HepG2 (cell line): Measurements from ENCODE around the gene SLC17A5. TPM values are rescaled to one million over a fixed set of nuclear protein-coding genes. Genes with fewer than 3 reads are reported as not detected.

Experiments used
- ATAC-seq: fragments of 200-7000 bp; cut with Tn5 transposase; 3 replicates; pipeline ENCODE4 v1.9.1; 2020; ENCODE audit warnings: mild to moderate bottlenecking, moderate library complexity
- BruUV-seq: library from RNA; stranded (reverse); fragments of 400-500 nt; replicated peaks from 2 replicates; lab custom pipeline; 2021; lab: Mats Ljungman, UMichigan
- CTCF ChIA-PET: fragments of 300-600 bp; formaldehyde crosslinking; extraction: SDS; loops from one replicate; lab custom pipeline; 2021; ENCODE audit warnings: low total read pairs, inconsistent platforms, low intra/inter-chr PET ratio; lab: Yijun Ruan, JAX
- POLR2A ChIA-PET: fragments of 350-600 bp; sonication (Branson Sonifier 250); formaldehyde crosslinking; loops from one replicate; lab custom pipeline; 2020; ENCODE audit warnings: antibody characterized with exemption, inconsistent platforms; lab: Yijun Ruan, JAX
- DNase-seq: peaks from one replicate; pipeline ENCODE4 v3.0.0-alpha.2; 2015; ENCODE audit warnings: low spot score
- FAIRE-seq: peaks from 3 replicates; lab custom pipeline; 2011; peaks lifted over from hg19 to GRCh38; lab: Jason Lieb, UNC
- H2AFZ ChIP-seq: one replicate; pipeline ENCODE4 v1.6.1; 2011; ENCODE audit warnings: low read length, inconsistent platforms
- H3K27ac ChIP-seq: fragments of 300-600 bp; 3 replicates; pipeline ENCODE4 v1.8.0; 2011; ENCODE audit warnings: mixed run types, mild to moderate bottlenecking, mixed read lengths, low read length, inconsistent platforms; ENCODE audit not compliant: insufficient read depth; ENCODE audit errors: extremely low read length
- H3K27me3 ChIP-seq, 2 experiments: fragments of 200-600 bp in 1 of 2; 2 replicates in 1 of 2; 3 replicates in 1 of 2; pipeline versions ENCODE4 v1.6.0 to v1.8.0; 2011; ENCODE audit warnings: low read length in 2 of 2, mild to moderate bottlenecking in 2 of 2, moderate library complexity in 2 of 2, inconsistent platforms in 1 of 2; ENCODE audit not compliant: insufficient read depth in 2 of 2, control insufficient read depth in 1 of 2
- H3K36me3 ChIP-seq, 2 experiments: fragments of 200-600 bp in 1 of 2; replicated peaks in 1 of 2; 2 replicates in 1 of 2; 3 replicates in 1 of 2; pipeline versions ENCODE4 v1.5.1 to v1.8.0; 2011; ENCODE audit warnings: low read length in 2 of 2, inconsistent platforms in 1 of 2; ENCODE audit not compliant: insufficient read depth in 2 of 2, control insufficient read depth in 1 of 2
- H3K4me1 ChIP-seq: 2 replicates; pipeline ENCODE4 v1.5.1; 2012; ENCODE audit warnings: low read length, inconsistent platforms; ENCODE audit not compliant: insufficient read depth
- H3K4me2 ChIP-seq: 2 replicates; pipeline ENCODE4 v1.6.0; 2011; ENCODE audit warnings: low read depth, low read length, inconsistent platforms
- H3K4me3 ChIP-seq, 3 experiments: fragments of 200-600 bp in 1 of 3; sonication (generic), shearing (Covaris generic) in 1 of 3; replicated peaks in 1 of 3; 2 replicates each; pipeline ENCODE4 v1.5.1; 2011 to 2016; ENCODE audit warnings: low read length in 3 of 3, inconsistent platforms in 2 of 3, low read depth in 2 of 3, mild to moderate bottlenecking in 2 of 3, control low read depth in 1 of 3, mixed read lengths in 1 of 3; ENCODE audit not compliant: insufficient read depth in 1 of 3
- H3K79me2 ChIP-seq: one replicate; pipeline ENCODE4 v1.6.1; 2011; ENCODE audit warnings: low read length, inconsistent platforms; ENCODE audit not compliant: insufficient read depth
- H3K9ac ChIP-seq: 2 replicates; pipeline ENCODE4 v1.6.0; 2011; ENCODE audit warnings: mild to moderate bottlenecking, low read depth, low read length, inconsistent platforms; ENCODE audit not compliant: insufficient read depth
- H3K9me3 ChIP-seq: 2 replicates; pipeline ENCODE4 v1.5.1; 2012; ENCODE audit warnings: mild to moderate bottlenecking, low read length
- H4K20me1 ChIP-seq: 2 replicates; pipeline ENCODE4 v1.6.0; 2011; ENCODE audit warnings: inconsistent platforms, mild to moderate bottlenecking, low read length, moderate library complexity; ENCODE audit not compliant: insufficient read depth
- SNRNP70 ChIP-seq: fragments of 200-400 bp; formaldehyde crosslinking; IDR thresholded peaks from 2 replicates; pipeline ENCODE4 v1.6.1; 2017; ENCODE audit warnings: mild to moderate bottlenecking, low read depth, low read length, moderate library complexity
- SOX13 ChIP-seq, 3 experiments: fragments of 450-650 bp in 1 of 3; sonication (generic) in 1 of 3; formaldehyde crosslinking in 1 of 3; IDR thresholded peaks in 2 of 3; conservative IDR thresholded peaks in 1 of 3; 2 replicates each; pipeline versions ENCODE4 v1.5.0 to v1.6.1; 2016 to 2020; ENCODE audit warnings: antibody characterized with exemption in 1 of 3, mild to moderate bottlenecking in 1 of 3, missing compliant biosample characterization in 1 of 3, missing genetic modification reagents in 1 of 3, moderate library complexity in 1 of 3
- ZNF549 ChIP-seq: sonication (generic); formaldehyde crosslinking; IDR thresholded peaks from 2 replicates; pipeline ENCODE4 v1.5.0; 2020; ENCODE audit warnings: missing genetic modification reagents
- ZNF652 ChIP-seq: IDR thresholded peaks from 2 replicates; pipeline ENCODE4 v1.6.1; 2016; ENCODE audit warnings: low read depth, borderline replicate concordance
- ZNF660 ChIP-seq: sonication (generic); formaldehyde crosslinking; IDR thresholded peaks from 2 replicates; pipeline ENCODE4 v1.5.1; 2020; ENCODE audit warnings: mild to moderate bottlenecking, low read depth, missing genetic modification reagents, borderline replicate concordance
- WGBS: methylation state at CpG from one replicate; pipeline ENCODE4 v1.1.6; 2017; ENCODE audit warnings: low lambda C conversion rate; 5-methylcytosine and 5-hydroxymethylcytosine counted together
- in situ Hi-C: cut with HindIII; loops from 2 replicates; pipeline ENCODE4 v1.10.0; 2017; ENCODE audit warnings: low pct_unique_long_range_greater_than_20kb; ENCODE audit not compliant: extremely low pct_ligation_motif_present
- intact Hi-C: fragments of 100-400 bp; cut with micrococcal nuclease; formaldehyde crosslinking; loops from one replicate; pipeline ENCODE4 v1.10.0; 2022; ENCODE audit not compliant: unreplicated experiment
- polyA plus RNA-seq, 8 experiments: library from polyadenylated mRNA; depleted of rRNA in 3 of 8; stranded (reverse) in 7 of 8; unstranded in 1 of 8; fragments of >200 nt; fragmentation: Illumina TruSeq in 4 of 8; extraction: Trizol in 4 of 8; gene quantifications; 2 replicates each; pipeline versions ENCODE4 v1.2.1 to v1.2.3, GENCODE V29; 2011 to 2016; ENCODE audit warnings: low read depth in 4 of 8, missing spikeins in 1 of 8, mixed read lengths in 1 of 8; ENCODE audit not compliant: insufficient read depth in 1 of 8
- total RNA-seq, 5 experiments: library from RNA; depleted of rRNA; stranded (reverse); fragments of >200 nt; fragmentation: Illumina TruSeq; extraction: Trizol; gene quantifications; 2 replicates each; pipeline ENCODE4 v1.2.3, GENCODE V29; 2016; ENCODE audit warnings: low read depth in 1 of 5
- TF ChIP-seq, protein P1 (sequence below), 2 experiments: sonication (generic) in 1 of 2; formaldehyde crosslinking in 1 of 2; IDR thresholded peaks; 2 replicates each; pipeline versions ENCODE4 v1.6.1 to v1.9.0; 2014 to 2022; ENCODE audit warnings: antibody characterized with exemption in 1 of 2, borderline replicate concordance in 1 of 2, inconsistent platforms in 1 of 2, low read depth in 1 of 2, missing genetic modification reagents in 1 of 2

SLC17A5 gene
- total and polyA plus RNA-seq, 2 of the 13 experiments (the other 11 are each of a cell fraction or from before 2014, with no cell fraction given) = 18.3 to 20.5 TPM

DNA sequence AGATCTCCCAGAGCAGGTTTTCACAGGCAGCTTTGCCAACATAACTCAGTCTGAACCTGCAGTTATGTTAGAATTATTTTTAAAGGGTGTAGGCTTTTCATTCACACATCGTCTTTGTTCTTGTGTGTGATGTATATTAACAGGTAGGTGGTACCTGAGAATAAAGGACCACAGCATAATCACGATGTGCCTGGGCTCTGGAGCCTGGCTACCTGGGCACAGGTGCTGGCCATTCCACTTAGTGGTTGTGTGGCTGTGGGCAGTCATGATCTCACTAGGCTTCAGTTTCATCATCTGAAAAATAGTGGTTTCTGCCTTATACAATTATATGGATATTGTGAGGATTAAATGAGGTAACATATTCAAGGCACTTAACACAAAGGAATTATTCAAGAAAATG, 48.7 kb upstream of the SLC17A5 start:
- ChIA-PET POLR2A (no interaction called here), CTCF (no interaction called here)
- no peak for TF ChIP-seq SOX13 (IDR thresholded peaks at IDR 0.05)
- no peak for TF ChIP-seq SOX13 (CRISPR knock-in tag; conservative IDR thresholded peaks at IDR 0.05 in 1 of 2, IDR thresholded peaks at IDR 0.05 in 1 of 2)
- TF ChIP-seq SNRNP70 = no peak
- TF ChIP-seq ZNF660 (CRISPR knock-in tag) = no peak
- H4K20me1 ChIP-seq = no peaks in the 10 kb centered on the region
- no peak for FAIRE-seq
- 87% methylated on average over 2 of the region's 2 CpGs for WGBS
- H3K27me3 ChIP-seq = no peaks in the 10 kb centered on the region
- no peak overlapping the region for H2AFZ ChIP-seq
- no peak overlapping the region for H3K9ac ChIP-seq
- H3K9me3 ChIP-seq = no peaks in the 10 kb centered on the region
- no peaks in the 10 kb centered on the region for H3K36me3 ChIP-seq
- DNase-seq = no peak
- H3K4me3 ChIP-seq = no peak overlapping the region
- H3K4me1 ChIP-seq = peaks cover 21% of the 10 kb centered on the region
- ATAC-seq = no peak
- in situ Hi-C loops (no loop called here), intact Hi-C loops (no loop called here)
- no peaks in the 10 kb centered on the region for H3K79me2 ChIP-seq
- no peak overlapping the region for H3K4me2 ChIP-seq
- H3K27ac ChIP-seq = no peak overlapping the region
- BruUV-seq = no TSS peak

DNA sequence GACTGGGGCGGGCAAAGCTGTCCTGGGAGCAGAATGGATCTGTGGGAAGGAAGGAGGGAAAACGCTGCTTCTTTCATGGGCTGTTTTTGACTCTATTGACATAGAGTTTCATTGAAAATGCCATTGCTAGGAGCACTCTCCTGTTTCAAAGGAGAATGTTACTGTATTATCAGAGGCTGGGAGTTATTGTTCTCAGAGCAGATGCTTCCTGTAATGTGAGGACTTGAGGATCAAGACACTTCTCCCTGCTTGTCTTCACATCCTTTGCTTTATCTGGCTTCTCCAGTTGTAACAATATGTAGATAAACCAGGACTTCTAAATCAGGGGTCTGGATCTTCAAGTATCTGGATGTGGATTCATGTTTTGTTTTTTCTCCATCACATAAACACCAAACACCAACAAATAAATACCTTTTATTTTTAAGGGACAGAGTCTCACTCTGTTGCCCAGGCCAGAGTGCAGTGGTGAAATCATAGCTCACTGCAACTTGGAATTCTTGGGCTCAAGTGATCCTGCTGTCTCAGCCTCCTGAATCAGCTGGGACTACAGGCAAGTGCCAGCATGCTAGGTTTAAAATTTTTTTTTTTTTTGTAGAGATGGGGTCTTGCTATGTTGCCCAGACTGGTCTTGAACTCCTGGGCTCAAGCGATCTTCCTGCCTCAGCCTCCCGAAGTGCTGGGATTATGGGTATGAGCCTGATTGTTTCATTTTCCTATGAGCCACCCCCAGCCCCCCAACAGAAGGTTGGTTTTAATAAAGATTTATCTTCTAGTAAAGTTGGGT, 46.1 kb upstream of the SLC17A5 start:
- CTCF ChIA-PET = no interaction called here
- in situ Hi-C loops (no loop called here), intact Hi-C loops (no loop called here)
- H3K4me1 ChIP-seq = peaks cover 35% of the 10 kb centered on the region
- FAIRE-seq (no peak), DNase-seq (no peak), ATAC-seq (no peak)
- peaks cover 0 to 4% of the 10 kb centered on the region in 2 experiments; a peak in 1 of 5 replicates for H3K27me3 ChIP-seq
- no peak overlapping the region for H3K9ac ChIP-seq
- POLR2A ChIA-PET = no interaction called here
- no peaks in the 10 kb centered on the region for H4K20me1 ChIP-seq
- no peaks in the 10 kb centered on the region for H3K79me2 ChIP-seq
- H2AFZ ChIP-seq = no peak overlapping the region
- H3K4me2 ChIP-seq = no peak overlapping the region
- H3K27ac ChIP-seq = no peak overlapping the region
- 91% methylated on average over 4 of the region's 4 CpGs for WGBS
- no peak overlapping the region for H3K4me3 ChIP-seq
- no TSS peak for BruUV-seq
- no peaks in the 10 kb centered on the region for H3K36me3 ChIP-seq
- H3K9me3 ChIP-seq = no peaks in the 10 kb centered on the region
- TF ChIP-seq ZNF652 (CRISPR knock-in tag) = no peak
- TF ChIP-seq, protein P1, sequence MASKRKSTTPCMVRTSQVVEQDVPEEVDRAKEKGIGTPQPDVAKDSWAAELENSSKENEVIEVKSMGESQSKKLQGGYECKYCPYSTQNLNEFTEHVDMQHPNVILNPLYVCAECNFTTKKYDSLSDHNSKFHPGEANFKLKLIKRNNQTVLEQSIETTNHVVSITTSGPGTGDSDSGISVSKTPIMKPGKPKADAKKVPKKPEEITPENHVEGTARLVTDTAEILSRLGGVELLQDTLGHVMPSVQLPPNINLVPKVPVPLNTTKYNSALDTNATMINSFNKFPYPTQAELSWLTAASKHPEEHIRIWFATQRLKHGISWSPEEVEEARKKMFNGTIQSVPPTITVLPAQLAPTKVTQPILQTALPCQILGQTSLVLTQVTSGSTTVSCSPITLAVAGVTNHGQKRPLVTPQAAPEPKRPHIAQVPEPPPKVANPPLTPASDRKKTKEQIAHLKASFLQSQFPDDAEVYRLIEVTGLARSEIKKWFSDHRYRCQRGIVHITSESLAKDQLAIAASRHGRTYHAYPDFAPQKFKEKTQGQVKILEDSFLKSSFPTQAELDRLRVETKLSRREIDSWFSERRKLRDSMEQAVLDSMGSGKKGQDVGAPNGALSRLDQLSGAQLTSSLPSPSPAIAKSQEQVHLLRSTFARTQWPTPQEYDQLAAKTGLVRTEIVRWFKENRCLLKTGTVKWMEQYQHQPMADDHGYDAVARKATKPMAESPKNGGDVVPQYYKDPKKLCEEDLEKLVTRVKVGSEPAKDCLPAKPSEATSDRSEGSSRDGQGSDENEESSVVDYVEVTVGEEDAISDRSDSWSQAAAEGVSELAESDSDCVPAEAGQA (IDR thresholded peaks at IDR 0.05; ENCODE audit: low read depth) = no peak
- TF ChIP-seq, protein P1 (CRISPR knock-in tag; IDR thresholded peaks at IDR 0.05; ENCODE audit: borderline replicate concordance) = no peak
- TF ChIP-seq ZNF549 (CRISPR knock-in tag) = no peak
